ENCODE measurements around the gene FSTL5.

The FSTL5 gene

DNA sequence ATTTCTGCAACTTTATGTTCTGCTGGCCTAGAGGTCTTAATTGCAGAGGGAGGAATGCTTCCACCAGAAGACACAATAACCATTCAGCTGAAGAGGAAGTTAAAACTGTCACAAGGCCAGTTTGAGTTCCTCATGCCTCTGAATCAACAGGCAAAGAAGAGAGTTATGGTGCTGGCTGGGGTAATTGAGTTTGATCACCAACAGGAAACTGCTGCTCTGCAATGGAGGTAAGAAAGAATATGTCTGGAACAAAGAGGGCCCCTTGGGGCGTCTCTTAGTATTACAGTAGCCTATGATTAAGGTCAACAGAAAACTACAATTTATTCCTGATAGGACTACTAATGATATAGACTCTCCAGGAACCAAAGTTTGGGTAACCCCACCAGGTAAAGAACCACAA is 744.0 kb downstream of the FSTL5 start:
- no peak for DNase-seq

DNA sequence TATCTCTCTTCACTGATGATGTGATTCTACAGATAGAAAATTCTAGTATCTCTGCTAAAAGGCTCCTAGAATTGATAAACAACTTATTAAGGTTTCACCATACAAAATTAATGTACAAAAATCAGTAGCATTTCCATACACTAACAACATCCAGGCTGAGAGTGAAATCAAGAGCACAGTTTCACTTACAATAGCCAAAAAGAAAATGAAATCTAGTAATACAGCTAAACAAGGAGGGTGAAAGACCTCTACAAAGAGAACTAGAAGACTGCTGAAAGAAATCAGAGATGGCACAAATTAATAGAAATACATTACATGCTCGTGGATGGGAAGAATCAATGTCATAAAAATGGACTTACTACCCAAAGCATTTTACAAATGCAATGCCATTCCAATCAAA is 751.9 kb downstream of the FSTL5 start:
- no peak for DNase-seq

DNA sequence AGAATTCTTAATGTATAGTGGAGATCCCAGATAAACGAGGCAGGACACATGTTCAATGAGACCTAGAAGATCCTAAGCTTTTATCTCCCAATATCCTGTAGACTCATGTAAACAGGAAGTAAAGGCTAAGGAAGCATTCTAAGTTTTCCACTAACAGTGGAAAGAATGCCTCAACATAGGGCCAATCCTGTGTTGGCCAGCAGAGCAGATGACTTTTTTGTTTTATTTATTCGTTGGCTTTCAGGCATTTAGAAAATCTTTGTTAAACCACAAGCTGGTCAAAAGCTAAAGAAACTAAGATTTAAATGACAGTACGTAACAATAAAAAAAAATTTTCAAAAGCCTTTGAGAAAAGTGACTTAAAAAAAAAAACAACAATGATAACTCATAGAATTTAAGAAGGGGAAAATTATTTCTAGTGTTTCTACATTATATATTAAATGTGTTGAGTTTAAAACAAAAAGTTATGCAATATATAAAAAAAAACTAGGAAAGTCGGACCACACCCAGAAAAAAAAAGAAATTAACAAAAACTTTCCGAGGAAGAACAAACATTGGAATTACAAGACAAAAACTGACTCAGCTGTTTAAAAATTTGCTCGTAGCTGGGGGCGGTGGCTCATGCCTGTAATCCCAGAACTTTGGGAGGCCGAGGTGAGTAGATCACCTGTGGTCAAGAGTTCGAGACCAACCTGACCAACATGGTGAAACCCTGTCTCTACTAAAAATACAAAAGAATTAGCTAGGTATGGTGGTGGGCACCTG is 759.3 kb downstream of the FSTL5 start:
- no peak for DNase-seq

DNA sequence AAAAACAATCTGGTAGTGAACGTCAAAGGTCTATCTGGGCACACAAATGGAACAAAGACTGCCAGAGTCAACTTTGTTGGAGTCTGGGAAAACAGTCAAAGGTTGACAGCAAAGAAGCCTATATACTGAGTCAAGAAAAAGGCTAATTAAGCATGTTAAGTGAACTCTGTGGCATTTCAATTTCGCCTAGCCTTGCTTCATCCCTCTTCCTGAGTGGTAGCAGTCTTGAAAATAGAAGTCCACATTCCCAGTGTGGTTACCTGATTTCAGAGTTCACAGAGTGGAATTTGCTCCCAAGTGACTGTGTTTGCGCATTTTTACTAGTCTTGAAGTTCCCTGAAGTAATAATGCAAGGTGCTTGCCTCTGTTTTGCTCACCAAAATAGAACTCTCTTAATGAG is 760.0 kb downstream of the FSTL5 start:
- DNase-seq: no peak

DNA sequence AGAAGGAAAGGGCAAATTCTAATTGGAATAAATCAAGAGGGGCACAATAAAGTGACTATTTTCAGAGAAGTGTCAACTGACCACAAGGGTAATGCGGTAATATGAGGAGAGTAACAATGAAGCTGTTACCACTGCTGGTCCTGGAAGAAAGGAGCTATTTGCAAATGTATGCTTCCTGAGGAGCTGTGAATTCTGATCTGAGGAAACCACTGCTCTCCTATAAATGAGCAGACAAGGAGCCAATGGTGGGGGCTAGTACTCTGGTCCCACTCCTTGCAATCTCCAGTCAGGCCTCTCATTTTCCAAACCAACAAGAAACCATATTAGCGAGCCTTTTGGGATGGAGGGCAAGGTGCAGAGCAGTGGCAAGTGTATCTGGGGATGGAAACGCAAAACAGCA is 770.2 kb downstream of the FSTL5 start:
- no peak for DNase-seq

DNA sequence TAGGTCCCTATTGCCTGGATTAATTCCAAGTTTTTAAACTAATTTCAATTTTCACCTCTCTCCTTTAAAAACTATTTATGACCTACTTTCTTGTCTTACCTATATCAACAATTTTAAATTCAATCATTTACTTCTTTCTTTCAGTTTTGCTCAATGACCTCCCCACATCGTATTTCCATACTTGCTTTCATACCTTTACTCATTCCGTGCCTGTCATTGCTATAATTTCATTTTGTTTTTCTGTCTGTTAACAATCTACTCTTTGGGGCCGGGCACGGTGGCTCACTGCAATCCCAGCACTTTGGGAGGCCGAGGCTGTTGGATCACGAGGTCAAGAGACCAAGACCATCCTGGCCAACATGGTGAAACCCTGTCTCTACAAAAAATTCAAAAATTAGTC is 781.1 kb downstream of the FSTL5 start:
- DNase-seq: no peak

DNA sequence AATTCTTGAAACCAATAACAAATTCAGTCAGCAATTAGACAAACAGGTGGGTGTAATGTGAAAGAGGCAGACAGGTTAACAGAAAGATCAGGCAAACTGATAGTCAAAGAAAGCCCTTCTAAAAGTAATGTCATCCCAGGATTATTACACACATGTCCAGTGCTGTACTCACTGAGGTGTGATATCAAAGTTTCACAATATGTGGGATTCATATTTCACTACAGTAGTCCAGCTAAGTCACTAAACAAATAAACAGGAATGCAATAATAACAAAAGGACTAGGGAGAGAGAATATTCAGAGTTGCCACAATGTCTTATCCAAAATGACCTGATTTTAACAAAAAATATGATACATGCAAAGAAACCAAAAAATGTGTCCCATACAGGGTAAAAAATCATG is 787.5 kb downstream of the FSTL5 start:
- DNase-seq: no peak

DNA sequence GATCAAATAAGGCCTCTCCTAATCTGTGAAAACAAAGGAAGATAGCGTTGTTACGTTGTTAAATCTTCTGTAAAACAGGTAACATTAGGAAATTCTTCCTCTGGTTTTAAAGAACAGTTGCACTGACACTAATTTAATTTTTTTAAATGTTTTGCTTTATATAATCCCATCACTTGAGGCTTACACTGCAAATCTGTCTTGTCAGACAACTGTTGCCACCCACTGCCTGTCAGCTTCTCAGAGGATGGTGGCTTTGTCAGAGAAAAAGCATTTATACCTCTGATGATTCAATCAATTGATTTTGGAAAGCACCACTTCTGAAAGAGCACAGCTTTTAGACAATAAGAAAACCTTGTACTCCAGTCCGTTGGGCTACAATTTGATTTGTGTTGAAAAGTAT is 799.1 kb downstream of the FSTL5 start:
- no peak for DNase-seq

DNA sequence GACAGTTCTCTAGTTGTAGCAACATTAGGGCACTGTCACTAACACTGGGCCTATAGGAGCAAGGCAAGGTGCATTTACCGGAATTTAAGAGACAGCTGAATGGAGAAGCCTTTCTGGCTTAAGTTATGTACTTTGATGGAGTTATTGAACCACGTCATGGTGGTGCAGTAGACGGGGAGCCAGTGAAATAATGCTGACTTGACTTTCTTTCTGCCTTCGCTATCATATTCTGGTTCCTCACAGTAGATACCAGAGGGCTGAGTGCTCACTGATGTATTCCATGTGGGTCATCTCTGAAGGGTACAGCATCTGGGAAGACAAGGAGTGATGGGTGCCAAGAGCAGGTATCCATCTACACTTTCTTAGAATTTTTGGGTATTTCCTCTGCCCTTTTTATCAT is 802.8 kb downstream of the FSTL5 start:
- DNase-seq: no peak

DNA sequence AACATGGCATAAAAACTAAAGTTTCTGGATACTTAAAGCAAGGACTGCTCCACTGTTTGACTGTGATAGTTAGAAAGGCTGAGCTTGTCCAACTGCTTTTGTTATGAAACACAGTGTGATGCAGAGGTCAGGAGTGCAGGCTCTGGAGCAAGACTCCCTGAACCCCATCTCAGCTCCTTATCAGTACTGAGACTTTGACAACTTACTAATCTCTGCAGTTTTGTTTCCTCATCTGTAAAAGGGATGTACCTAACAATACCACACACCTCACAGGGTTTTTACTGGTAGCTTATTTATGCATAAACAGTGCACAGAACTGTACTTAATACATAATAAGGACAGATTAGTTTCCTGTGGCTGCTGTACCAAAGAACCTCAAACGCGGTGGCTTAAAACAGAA is 804.3 kb downstream of the FSTL5 start:
- DNase-seq: no peak

DNA sequence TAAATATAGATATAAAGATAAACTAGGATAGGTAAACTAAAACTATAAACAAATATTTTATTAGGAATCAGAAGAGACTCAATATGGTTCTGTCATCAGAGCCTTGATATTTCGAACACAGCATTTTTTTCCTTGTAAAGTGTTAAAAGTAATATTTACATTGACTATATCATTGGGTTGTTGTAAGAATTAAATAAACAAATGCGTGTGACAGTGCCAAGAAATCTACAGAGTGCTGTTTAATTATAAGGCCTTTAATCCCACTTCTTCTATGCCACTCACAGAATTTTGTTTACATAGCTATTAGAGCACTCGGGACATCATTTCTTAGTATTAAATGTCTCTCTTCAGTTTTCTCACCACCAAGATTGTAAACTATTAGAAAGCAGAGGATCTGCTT is 807.4 kb downstream of the FSTL5 start:
- DNase-seq: no peak

DNA sequence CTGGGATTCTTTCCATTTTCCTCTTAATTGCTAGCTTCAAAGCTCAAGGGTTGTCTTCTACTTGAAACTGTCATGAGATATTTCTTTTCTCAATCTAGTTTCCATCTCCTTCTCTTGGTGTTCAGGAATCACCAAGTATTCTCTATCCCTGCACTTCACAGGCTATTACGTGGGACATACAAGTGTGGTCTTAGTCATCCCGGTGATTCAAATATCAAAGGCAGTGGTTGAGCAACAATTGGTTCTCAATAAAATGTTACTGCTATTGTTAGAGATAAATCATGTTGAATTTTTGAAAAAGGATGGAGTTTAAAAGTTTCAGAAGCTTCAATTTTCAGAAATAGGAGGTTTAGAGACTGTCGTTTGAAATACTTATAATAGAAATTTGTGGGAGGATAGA is 812.9 kb downstream of the FSTL5 start:
- DNase-seq: no peak

DNA sequence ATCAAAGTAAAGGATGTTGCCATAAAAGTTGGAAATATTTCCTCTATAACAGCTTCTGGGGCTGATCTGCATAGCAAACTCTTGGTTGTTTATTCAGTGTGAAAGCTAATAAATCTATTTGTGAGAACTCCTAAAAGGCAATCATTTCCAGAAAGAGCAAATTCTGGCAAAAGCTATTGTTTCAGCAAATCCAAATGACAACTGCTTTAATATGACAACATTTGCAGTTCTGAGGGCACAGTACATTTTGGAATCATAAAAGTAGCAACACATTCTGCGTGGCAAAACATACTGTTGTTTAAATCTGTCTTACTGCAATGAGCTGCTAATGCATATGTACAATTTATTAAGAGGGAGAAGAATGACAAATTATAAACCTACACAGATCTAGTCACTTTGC is 818.1 kb downstream of the FSTL5 start:
- DNase-seq: no peak

DNA sequence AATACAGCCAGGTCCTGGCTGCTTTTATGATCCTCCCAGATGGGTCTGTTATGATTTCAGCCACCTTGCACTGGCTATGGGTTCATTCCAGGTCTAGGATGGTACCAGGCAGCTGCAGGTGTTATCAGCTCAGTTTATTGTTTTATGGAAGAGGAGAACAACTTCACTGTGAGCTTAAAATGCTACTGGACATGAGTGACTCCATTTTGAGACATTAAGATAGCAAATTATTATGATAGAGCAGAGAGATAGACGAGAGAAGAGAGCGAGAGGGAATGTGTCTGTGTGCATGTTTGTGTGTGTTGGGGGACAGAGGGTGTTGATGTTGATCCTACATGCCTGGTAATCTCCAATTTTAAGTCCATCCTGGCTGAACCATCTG is 820.2 kb downstream of the FSTL5 start:
- no peak for DNase-seq

DNA sequence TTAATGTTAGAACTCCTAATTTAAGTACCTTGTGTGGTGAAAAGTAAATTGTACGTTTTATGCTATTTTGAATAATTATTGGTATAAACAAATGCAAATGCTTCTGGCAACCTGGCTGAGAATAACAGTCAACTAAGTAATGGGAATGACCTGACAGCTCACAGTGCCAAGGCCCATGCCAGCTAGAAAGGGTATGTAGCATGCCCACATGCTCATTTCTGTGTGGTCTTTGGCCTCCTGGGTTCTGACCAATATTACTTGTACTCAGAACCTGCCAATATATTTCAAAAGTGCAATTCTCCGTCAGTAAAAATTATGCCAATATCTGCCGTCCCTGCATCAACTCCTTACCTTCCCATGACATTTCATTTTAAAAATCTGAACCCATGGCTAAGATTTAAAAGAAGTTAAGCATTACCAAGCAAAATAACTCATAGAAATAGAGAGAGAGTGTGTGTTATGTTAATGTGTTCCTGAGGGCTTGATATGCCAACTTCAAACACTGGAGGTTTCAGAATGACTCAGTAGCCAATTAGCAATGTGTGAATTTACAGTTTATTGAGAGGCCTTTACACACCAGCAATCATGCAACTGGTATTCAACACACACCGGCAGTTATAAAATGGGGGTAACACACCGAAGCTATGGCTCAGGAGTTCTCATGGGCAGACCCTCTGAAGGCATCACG is 820.8 kb downstream of the FSTL5 start:
- no peak for DNase-seq

DNA sequence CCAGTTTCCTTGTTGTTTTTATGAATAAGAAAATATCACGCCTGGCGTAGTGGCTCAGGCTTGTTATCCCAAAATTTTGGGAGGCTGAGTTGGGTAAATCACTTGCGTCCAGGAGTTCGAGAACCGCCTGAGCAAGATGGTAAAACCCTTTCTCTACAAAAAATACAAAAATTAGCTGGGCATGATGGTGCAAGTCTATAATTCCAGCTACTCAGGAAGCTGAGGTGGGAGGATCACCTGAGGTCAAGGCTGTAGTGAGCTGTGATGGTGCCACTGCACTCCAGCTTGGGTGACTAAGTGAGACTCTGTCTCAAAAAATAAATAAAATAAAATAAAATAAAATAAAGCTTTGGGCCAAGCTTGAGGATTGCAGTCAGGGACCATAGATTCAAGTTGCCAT is 827.2 kb downstream of the FSTL5 start:
- no peak for DNase-seq

DNA sequence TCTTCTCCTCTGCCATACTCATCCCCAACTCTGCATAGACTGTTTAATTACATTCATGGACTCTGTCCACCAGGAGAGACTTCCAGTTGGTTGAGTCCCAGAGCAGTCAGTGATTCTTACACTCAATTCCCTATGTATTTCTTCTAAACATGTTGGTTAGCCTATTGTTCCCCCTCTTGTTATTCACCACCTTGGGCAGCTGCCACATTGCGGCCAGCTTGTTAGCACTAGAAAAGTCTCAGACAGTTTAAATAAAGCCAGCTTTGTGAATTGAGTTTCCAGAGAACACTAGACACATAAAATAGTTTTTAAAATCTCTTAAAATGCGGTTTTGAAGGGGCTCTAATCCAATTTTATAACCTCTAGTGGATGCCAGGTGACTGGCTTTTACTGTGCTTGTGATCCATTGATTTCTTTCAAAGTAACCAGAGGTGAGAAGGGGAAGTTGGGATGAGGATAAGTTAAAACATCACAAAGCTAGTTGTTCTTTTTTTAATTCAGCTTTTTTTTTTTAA is 827.7 kb downstream of the FSTL5 start:
- DNase-seq: no peak
